Vagina (tissue), 2 donors: Measurements from ENCODE around the gene C3orf49. TPM values are rescaled to one million over a fixed set of nuclear protein-coding genes. Genes with fewer than 3 reads are reported as not detected.

ENCODE experiments used
- DNase-seq, 2 donors: peaks; one replicate each; pipeline ENCODE4 v3.0.0-alpha.2; 2017; ENCODE audit errors: extremely low spot score in 2 of 2
- H3K27ac ChIP-seq: fragments of 200-600 bp; sonication (generic); one replicate; pipeline ENCODE4 v1.5.1; 2019
- H3K27me3 ChIP-seq: fragments of 200-600 bp; sonication (generic); one replicate; pipeline ENCODE4 v1.5.1; 2019
- H3K36me3 ChIP-seq, 2 donors: fragments of 200-600 bp; sonication (generic); one replicate each; pipeline ENCODE4 v1.5.1; 2017 to 2019
- H3K4me1 ChIP-seq: fragments of 200-600 bp; sonication (generic); one replicate; pipeline ENCODE4 v1.5.1; 2019
- H3K4me3 ChIP-seq, 2 donors: fragments of 200-600 bp; sonication (generic); 1 replicate in 1 of 2; 2 replicates in 1 of 2; pipeline ENCODE4 v1.5.1; 2016 to 2019
- H3K9me3 ChIP-seq: fragments of 200-600 bp; sonication (generic); one replicate; pipeline ENCODE4 v1.5.1; 2019
- CTCF ChIP-seq, 3 experiments: fragments of 450-650 bp in 2 of 3; fragments of 200-600 bp in 1 of 3; sonication (generic) in 1 of 3; IDR thresholded peaks; one replicate each; pipeline ENCODE4 v1.5.1; 2017 to 2019; ENCODE audit warnings: antibody characterized with exemption in 3 of 3, mild to moderate bottlenecking in 2 of 3, moderate library complexity in 2 of 3
- POLR2A ChIP-seq, 2 donors: fragments of 450-650 bp; IDR thresholded peaks; one replicate each; pipeline ENCODE4 v1.6.1; 2017; ENCODE audit warnings: antibody characterized with exemption in 2 of 2, mild to moderate bottlenecking in 2 of 2, moderate library complexity in 2 of 2
- POLR2AphosphoS5 ChIP-seq, 2 donors: sonication (generic); formaldehyde crosslinking; IDR thresholded peaks; one replicate each; pipeline ENCODE4 v1.9.0; 2017; ENCODE audit warnings: antibody characterized with exemption in 2 of 2, mild to moderate bottlenecking in 2 of 2, low read depth in 1 of 2; ENCODE audit not compliant: insufficient read depth in 1 of 2
- intact Hi-C: fragments of 100-400 bp; cut with DNase I; formaldehyde crosslinking; loops from one replicate; pipeline ENCODE4 v1.15.1; 2023
- total RNA-seq: library from RNA; depleted of rRNA; stranded (reverse); fragments of >200 nt; gene quantifications from one replicate; pipeline ENCODE4 v1.2.3, GENCODE V29; 2016

Gene C3orf49
- total RNA-seq, 1 donor from 2014 or later, result not detected

- peak in 1 of 2 donors; percentile 30 for TF ChIP-seq POLR2AphosphoS5 (IDR thresholded peaks at IDR 0.05; ENCODE audit: insufficient read depth in 1 of 2, low read depth in 1 of 2)
- TF ChIP-seq POLR2A (IDR thresholded peaks at IDR 0.05), result no peak
- DNase-seq, result no peak
- no peaks in the 10 kb centered on the region for H3K27me3 ChIP-seq
- H3K9me3 ChIP-seq, result no peaks in the 10 kb centered on the region
- H3K4me3 ChIP-seq, result peak overlapping the region; percentile 85 to 95
- peaks cover 32% of the 10 kb centered on the region for H3K4me1 ChIP-seq
- no peaks in the 10 kb centered on the region for H3K36me3 ChIP-seq
- intact Hi-C loops, result no loop called here
- H3K27ac ChIP-seq, result peak overlapping the region; percentile 87
These were observed 45.2 kb downstream of the C3orf49 start for GRCh38 chr3:63864008-63864964.

- DNase-seq, result no peak
- TF ChIP-seq POLR2AphosphoS5 (IDR thresholded peaks at IDR 0.05; ENCODE audit: insufficient read depth in 1 of 2, low read depth in 1 of 2) (no peak), CTCF (IDR thresholded peaks at IDR 0.05) (no peak), POLR2A (IDR thresholded peaks at IDR 0.05) (no peak)
- H3K4me1 ChIP-seq, result peaks cover 29% of the 10 kb centered on the region
- H3K36me3 ChIP-seq, result no peaks in the 10 kb centered on the region
- H3K9me3 ChIP-seq, result no peaks in the 10 kb centered on the region
- intact Hi-C loops, result no loop called here
- peak overlapping the region; percentile 87 for H3K27ac ChIP-seq
- H3K4me3 ChIP-seq, result peak overlapping the region; percentile 85 to 95
- H3K27me3 ChIP-seq, result no peaks in the 10 kb centered on the region
These were observed 45.8 kb downstream of the C3orf49 start for GRCh38 chr3:63864965-63865327.

GRCh38 chr3:63867225-63867624 is 48.1 kb downstream of the C3orf49 start:
- H3K27me3 ChIP-seq, result no peaks in the 10 kb centered on the region
- no peaks in the 10 kb centered on the region for H3K9me3 ChIP-seq
- no peak overlapping the region for H3K27ac ChIP-seq
- H3K4me1 ChIP-seq, result peaks cover 24% of the 10 kb centered on the region
- H3K36me3 ChIP-seq, result no peaks in the 10 kb centered on the region
- no peak overlapping the region for H3K4me3 ChIP-seq
- no peak for TF ChIP-seq POLR2A (IDR thresholded peaks at IDR 0.05)
- DNase-seq, result no peak
- intact Hi-C loops, result no loop called here

- Histone ChIP-seq H3K27me3 (no peaks in the 10 kb centered on the region), H3K4me3 (no peak overlapping the region), H3K27ac (no peak overlapping the region), H3K36me3 (no peaks in the 10 kb centered on the region), H3K4me1 (peaks cover 19% of the 10 kb centered on the region), H3K9me3 (no peaks in the 10 kb centered on the region)
- TF ChIP-seq POLR2AphosphoS5 (IDR thresholded peaks at IDR 0.05; ENCODE audit: insufficient read depth in 1 of 2, low read depth in 1 of 2) (no peak), CTCF (IDR thresholded peaks at IDR 0.05) (no peak), POLR2A (IDR thresholded peaks at IDR 0.05) (no peak)
- intact Hi-C loops, result no loop called here
- no peak for DNase-seq
These were observed 51.0 kb downstream of the C3orf49 start for GRCh38 chr3:63869940-63870614.

- Histone ChIP-seq H3K36me3 (no peaks in the 10 kb centered on the region), H3K27ac (no peak overlapping the region), H3K9me3 (no peaks in the 10 kb centered on the region), H3K4me3 (no peak overlapping the region), H3K27me3 (no peaks in the 10 kb centered on the region), H3K4me1 (peaks cover 25% of the 10 kb centered on the region)
- DNase-seq, result no peak
- intact Hi-C loops, result no loop called here
- TF ChIP-seq POLR2A (IDR thresholded peaks at IDR 0.05) (no peak), CTCF (IDR thresholded peaks at IDR 0.05) (no peak), POLR2AphosphoS5 (IDR thresholded peaks at IDR 0.05; ENCODE audit: insufficient read depth in 1 of 2, low read depth in 1 of 2) (no peak)
These were observed 51.5 kb downstream of the C3orf49 start for GRCh38 chr3:63870615-63871005.
